HEK293T (cell line): ENCODE measurements around the gene PCDHGA3.

Source experiments
- ARNT ChIP-seq: fragments of 450-650 bp; IDR thresholded peaks from 2 replicates; pipeline ENCODE4 v1.6.1; 2017; ENCODE audit warnings: mild to moderate bottlenecking
- BHLHE40 ChIP-seq: fragments of 450-650 bp; IDR thresholded peaks from 2 replicates; pipeline ENCODE4 v1.6.1; 2016; ENCODE audit warnings: mild to moderate bottlenecking, moderate library complexity, borderline replicate concordance
- ELF4 ChIP-seq: fragments of 450-650 bp; IDR thresholded peaks from 2 replicates; pipeline ENCODE4 v1.6.1; 2017; ENCODE audit warnings: antibody characterized with exemption
- PKNOX1 ChIP-seq: fragments of 450-650 bp; IDR thresholded peaks from 2 replicates; pipeline ENCODE4 v1.6.1; 2016
- SUZ12 ChIP-seq: fragments of 450-650 bp; IDR thresholded peaks from 2 replicates; pipeline ENCODE4 v1.6.1; 2016; ENCODE audit warnings: mild to moderate bottlenecking

GRCh38 chr5:141383345-141383744 lies 39.7 kb downstream of the PCDHGA3 start:
- TF ChIP-seq ARNT (no peak), ELF4 (no peak), BHLHE40 (no peak), SUZ12 (no peak), PKNOX1 (no peak)
